SW480 (cell line): ENCODE results near the gene FAM228B.

Source experiments
- DNase-seq: peaks from one replicate; pipeline ENCODE4 v3.0.0-alpha.2; 2016; ENCODE audit warnings: low spot score

Gene FAM228B

GRCh38 chr2:24204505-24204904 is 81.2 kb downstream of the FAM228B start:
- no peak for DNase-seq

- no peak for DNase-seq
These were observed 81.9 kb downstream of the FAM228B start for GRCh38 chr2:24205131-24205530.

GRCh38 chr2:24206242-24206641 is 83.0 kb downstream of the FAM228B start:
- DNase-seq: no peak

- DNase-seq: no peak
These were observed 83.4 kb downstream of the FAM228B start for GRCh38 chr2:24206714-24207113.

- no peak for DNase-seq
These were observed 84.1 kb downstream of the FAM228B start for GRCh38 chr2:24207359-24207758.

- DNase-seq: no peak
These were observed 85.2 kb downstream of the FAM228B start for GRCh38 chr2:24208490-24208889.

GRCh38 chr2:24209389-24210105 is 86.3 kb downstream of the FAM228B start:
- no peak for DNase-seq

- no peak for DNase-seq
These were observed 86.8 kb downstream of the FAM228B start for GRCh38 chr2:24210106-24210455.

GRCh38 chr2:24210723-24211122 is 87.5 kb downstream of the FAM228B start:
- DNase-seq: no peak

GRCh38 chr2:24211408-24211807 is 88.1 kb downstream of the FAM228B start:
- DNase-seq: no peak

GRCh38 chr2:24214880-24215279 is 91.6 kb downstream of the FAM228B start:
- no peak for DNase-seq
